Esophagus squamous epithelium (tissue), 5 donors: ENCODE measurements around the gene MOB3C. TPM values are rescaled to one million over a fixed set of nuclear protein-coding genes. Genes with fewer than 3 reads are reported as not detected.
A peak's percentile ranks its signal among the peaks of the same experiment; 100 is the strongest.
"Not testable (repeated sequence)": the region's sequence is repeated elsewhere in the genome, so short reads cannot be mapped to it uniquely, and the experiment has no call there.

Experiments used
- DNase-seq: peaks from one replicate; lab custom pipeline; 2025; lab: John Stamatoyannopoulos, UW
- H3K27ac ChIP-seq, 4 donors: fragments of 200-600 bp; sonication (generic); one replicate each; pipeline ENCODE4 v1.5.1; 2016 to 2019; ENCODE audit warnings: mild to moderate bottlenecking in 1 of 4
- H3K27me3 ChIP-seq, 4 donors: fragments of 200-600 bp; sonication (generic); 1 replicate in 3 of 4; 2 replicates in 1 of 4; pipeline versions ENCODE4 v1.5.1 to v1.6.0; 2017 to 2021; ENCODE audit warnings: antibody characterized with exemption in 1 of 4
- H3K36me3 ChIP-seq, 3 donors: fragments of 200-600 bp; sonication (generic); one replicate each; pipeline ENCODE4 v1.5.1; 2016 to 2019
- H3K4me1 ChIP-seq, 3 donors: fragments of 200-600 bp; sonication (generic); one replicate each; pipeline ENCODE4 v1.5.1; 2017 to 2019
- H3K4me3 ChIP-seq, 4 donors: fragments of 200-600 bp; sonication (generic); 1 replicate in 3 of 4; 2 replicates in 1 of 4; pipeline ENCODE4 v1.5.1; 2016 to 2019; ENCODE audit warnings: mild to moderate bottlenecking in 2 of 4, moderate library complexity in 1 of 4
- H3K9me3 ChIP-seq, 3 donors: fragments of 200-600 bp; sonication (generic); one replicate each; pipeline ENCODE4 v1.5.1; 2016 to 2019
- POLR2A ChIP-seq, 4 donors: fragments of 450-650 bp; IDR thresholded peaks; one replicate each; pipeline ENCODE4 v1.6.1; 2017; ENCODE audit warnings: antibody characterized with exemption in 4 of 4, mild to moderate bottlenecking in 4 of 4, moderate library complexity in 3 of 4
- WGBS, 2 donors: methylation state at CpG; one replicate each; pipeline ENCODE4 v1.1.5; 2018; 5-methylcytosine and 5-hydroxymethylcytosine counted together
- intact Hi-C: fragments of 100-400 bp; cut with DNase I; formaldehyde crosslinking; loops from one replicate; pipeline ENCODE4 v1.15.0; 2022
- total RNA-seq, 4 donors: library from RNA; depleted of rRNA; stranded (reverse); fragments of >200 nt; gene quantifications; one replicate each; pipeline ENCODE4 v1.1.0, GENCODE V29; 2016
- TF ChIP-seq, protein P1 (sequence below), 6 experiments: fragments of 450-650 bp in 4 of 6; fragments of 200-600 bp in 2 of 6; sonication (generic) in 2 of 6; IDR thresholded peaks; one replicate each; pipeline ENCODE4 v1.5.1; 2016 to 2019; ENCODE audit warnings: antibody characterized with exemption in 6 of 6, mild to moderate bottlenecking in 4 of 6, moderate library complexity in 4 of 6
- donor health status: DM: yes; HTN: yes; CAD: no.

Gene MOB3C
- 10 to 100 TPM; 12.0 to 29.3 (median 18.7) TPM for total RNA-seq

DNA sequence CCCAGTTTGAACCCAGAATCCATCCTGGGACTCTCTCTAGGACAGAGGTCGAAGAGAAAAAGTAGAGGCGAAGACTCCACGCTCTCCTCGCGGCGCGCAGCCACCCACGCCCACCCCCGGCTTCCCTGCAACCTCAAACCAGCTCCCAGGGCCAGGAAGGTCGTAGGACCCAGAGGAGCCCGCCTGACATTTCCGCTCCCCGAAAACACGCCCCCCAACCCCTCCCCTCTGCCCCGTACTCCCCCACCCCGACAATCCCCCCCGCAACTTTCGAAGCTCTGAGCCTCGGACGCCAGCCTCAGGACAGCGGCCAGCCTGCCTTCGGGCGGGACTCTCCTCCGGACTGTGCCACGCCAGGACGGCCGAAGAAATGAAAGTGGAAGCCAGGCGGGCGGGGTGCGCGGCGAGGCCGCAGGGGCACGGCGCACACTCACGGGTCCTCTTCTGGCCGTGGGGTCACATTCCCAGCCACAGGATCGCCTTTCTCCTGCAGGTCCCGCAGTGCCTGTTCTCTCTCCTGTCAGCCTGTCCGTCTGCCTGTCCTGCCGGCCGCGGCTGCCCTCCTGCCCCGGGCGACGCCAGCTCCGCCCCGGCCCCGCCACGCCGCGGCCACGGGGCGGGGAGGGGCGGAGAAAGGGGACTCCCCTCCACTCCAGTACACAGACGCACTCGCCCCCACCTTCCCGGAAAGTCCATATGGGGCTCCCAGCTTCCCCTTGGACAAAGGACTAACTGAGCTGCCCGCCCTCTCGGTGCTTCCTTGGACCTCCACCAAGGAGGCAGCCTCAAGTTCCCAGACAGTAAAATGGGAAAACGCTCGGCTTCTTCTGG is at the start of gene MOB3C:
Gene MOB3C (minus strand): TSS at position 535 of the 831 bp plus-strand sequence. CDS start 3,490 bp downstream, outside the sequence.
- H3K4me3 ChIP-seq, result peak within 1 kb of the TSS; percentile 66 to 90 (median 86)
- peaks cover 46 to 56% (median 49%) of the 10 kb centered on the region in 3 donors for H3K4me1 ChIP-seq
- H3K36me3 ChIP-seq, result peaks cover 0 to 13% (median 0%) of the 10 kb centered on the region in 3 donors
- 0% methylated on average over 2 of the region's 62 CpGs for WGBS, 2 donors
- TF ChIP-seq, protein P1, sequence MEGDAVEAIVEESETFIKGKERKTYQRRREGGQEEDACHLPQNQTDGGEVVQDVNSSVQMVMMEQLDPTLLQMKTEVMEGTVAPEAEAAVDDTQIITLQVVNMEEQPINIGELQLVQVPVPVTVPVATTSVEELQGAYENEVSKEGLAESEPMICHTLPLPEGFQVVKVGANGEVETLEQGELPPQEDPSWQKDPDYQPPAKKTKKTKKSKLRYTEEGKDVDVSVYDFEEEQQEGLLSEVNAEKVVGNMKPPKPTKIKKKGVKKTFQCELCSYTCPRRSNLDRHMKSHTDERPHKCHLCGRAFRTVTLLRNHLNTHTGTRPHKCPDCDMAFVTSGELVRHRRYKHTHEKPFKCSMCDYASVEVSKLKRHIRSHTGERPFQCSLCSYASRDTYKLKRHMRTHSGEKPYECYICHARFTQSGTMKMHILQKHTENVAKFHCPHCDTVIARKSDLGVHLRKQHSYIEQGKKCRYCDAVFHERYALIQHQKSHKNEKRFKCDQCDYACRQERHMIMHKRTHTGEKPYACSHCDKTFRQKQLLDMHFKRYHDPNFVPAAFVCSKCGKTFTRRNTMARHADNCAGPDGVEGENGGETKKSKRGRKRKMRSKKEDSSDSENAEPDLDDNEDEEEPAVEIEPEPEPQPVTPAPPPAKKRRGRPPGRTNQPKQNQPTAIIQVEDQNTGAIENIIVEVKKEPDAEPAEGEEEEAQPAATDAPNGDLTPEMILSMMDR (IDR thresholded peaks at IDR 0.05), result no peak
- peak in 2 of 4 donors; percentile 67 to 78 for TF ChIP-seq POLR2A (IDR thresholded peaks at IDR 0.05)
- peak; percentile 17 for DNase-seq
- peak within 1 kb of the TSS; percentile 91 to 98 (median 96) for H3K27ac ChIP-seq
- H3K9me3 ChIP-seq, result no peaks in the 10 kb centered on the region
- no peaks in the 10 kb centered on the region for H3K27me3 ChIP-seq
- intact Hi-C loops, result no loop called here

DNA sequence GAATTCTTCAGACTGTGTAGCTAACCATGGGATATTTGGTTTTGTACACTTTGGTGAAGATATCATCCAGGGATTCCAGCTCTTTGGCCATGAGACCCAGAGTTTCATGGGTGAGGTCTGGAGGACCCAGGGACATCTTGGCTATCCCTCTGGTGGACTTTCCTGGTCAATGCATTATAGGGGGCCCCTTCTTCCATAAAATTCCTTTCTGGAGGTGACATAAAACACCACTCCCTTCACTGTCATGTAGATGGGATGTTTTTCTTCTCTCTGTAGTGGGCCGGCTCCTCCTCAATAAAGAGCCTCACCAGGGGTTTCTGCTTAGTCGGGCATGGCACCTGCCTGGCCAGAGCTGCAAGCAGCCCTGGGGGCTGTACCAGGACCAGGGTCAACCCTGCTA is 49.4 kb upstream of the MOB3C start:
- Histone ChIP-seq H3K4me1 (peaks cover 12 to 33% (median 24%) of the 10 kb centered on the region in 3 donors), H3K27me3 (no peaks in the 10 kb centered on the region), H3K36me3 (peaks cover 0 to 48% (median 13%) of the 10 kb centered on the region in 3 donors), H3K4me3 (no peak overlapping the region), H3K27ac (no peak overlapping the region), H3K9me3 (no peaks in the 10 kb centered on the region)
- WGBS, 2 donors, result 93% methylated on average over 2 of the region's 2 CpGs; no CpG with 5 or more reads in 1 of the 2 donors
- DNase-seq, result no peak
- intact Hi-C loops, result no loop called here
- TF ChIP-seq, protein P1 (IDR thresholded peaks at IDR 0.05), result no peak
- TF ChIP-seq POLR2A (IDR thresholded peaks at IDR 0.05), result no peak

DNA sequence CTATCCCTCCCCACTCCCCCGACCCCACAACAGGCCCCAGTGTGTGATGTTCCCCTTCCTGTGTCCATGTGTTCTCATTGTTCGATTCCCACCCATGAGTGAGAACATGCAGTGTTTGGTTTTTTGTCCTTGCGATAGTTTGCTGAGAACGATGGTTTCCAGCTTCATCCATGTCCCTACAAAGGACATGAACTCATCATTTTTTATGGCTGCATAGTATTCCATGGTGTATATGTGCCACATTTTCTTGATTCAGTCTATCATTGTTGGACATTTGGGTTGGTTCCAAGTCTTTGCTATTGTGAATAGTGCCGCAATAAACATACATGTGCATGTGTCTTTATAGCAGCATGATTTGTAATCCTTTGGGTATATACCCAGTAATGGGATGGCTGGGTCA is 46.3 kb upstream of the MOB3C start:
- H3K27ac ChIP-seq, H3K27me3 ChIP-seq, DNase-seq, H3K9me3 ChIP-seq, H3K4me3 ChIP-seq, intact Hi-C loops: not testable (repeated sequence)
- H3K4me1 ChIP-seq, result peaks cover 12 to 26% (median 20%) of the 10 kb centered on the region in 3 donors
- WGBS, 2 donors, result 90 to 92% methylated on average over 4 of the region's 5 CpGs
- H3K36me3 ChIP-seq, result peaks cover 0 to 75% (median 13%) of the 10 kb centered on the region in 3 donors

DNA sequence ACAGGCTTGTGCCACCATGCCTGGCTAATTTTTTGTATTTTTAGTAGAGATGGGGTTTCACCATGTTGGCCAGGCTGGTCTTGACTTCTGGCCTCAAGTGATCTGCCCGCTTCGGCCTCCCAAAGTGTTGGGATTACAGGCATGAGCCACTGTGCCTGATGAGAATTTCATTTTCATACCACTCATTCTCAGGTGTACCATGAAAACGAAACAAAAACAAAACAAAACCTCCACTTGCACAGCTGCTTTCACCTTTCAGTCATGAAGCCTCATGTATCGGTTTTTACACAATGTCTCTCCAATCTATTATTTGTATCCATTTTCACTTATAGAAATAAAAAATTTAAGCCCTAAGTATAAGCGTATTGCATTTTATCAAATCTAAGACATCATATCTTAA is 43.5 kb upstream of the MOB3C start:
- intact Hi-C loops, DNase-seq, H3K9me3 ChIP-seq, H3K4me1 ChIP-seq, H3K27me3 ChIP-seq, H3K27ac ChIP-seq, H3K4me3 ChIP-seq: not testable (repeated sequence)
- peaks cover 0 to 95% (median 21%) of the 10 kb centered on the region in 3 donors for H3K36me3 ChIP-seq
- 83 to 86% methylated on average over 5 of the region's 5 CpGs for WGBS, 2 donors

DNA sequence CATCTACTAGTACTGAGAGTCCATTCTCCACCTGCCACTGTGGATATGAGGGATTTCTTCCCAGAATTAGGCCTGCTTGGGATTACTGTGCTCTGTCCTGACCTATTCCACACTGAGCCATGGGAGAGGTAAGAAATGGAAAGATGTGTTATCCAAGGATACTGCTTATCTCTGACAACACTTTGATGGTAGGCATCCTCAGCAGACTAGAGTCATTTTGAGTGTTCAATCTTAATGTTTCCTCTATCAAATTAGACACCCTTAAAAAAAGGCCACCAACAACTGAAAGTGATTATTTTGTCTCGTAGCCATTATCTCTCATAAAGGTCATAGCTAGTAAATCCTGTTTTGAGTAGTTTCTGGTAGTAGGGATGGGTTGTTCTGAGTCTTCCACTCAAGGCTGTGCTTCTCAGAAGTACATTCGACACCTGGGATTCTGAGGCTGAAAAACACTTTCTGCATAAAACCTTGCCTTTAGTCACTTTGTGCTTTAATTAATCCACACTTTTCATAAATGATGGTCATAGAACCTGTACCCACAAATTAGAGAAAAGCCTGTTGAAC is 42.8 kb upstream of the MOB3C start:
- DNase-seq, result no peak
- H3K4me3 ChIP-seq, result no peak overlapping the region
- H3K27ac ChIP-seq, result no peak overlapping the region
- H3K4me1 ChIP-seq, result no peaks in the 10 kb centered on the region
- no peaks in the 10 kb centered on the region for H3K9me3 ChIP-seq
- 86% methylated on average over 2 of the region's 2 CpGs for WGBS, 2 donors
- TF ChIP-seq POLR2A (IDR thresholded peaks at IDR 0.05), result no peak
- TF ChIP-seq, protein P1 (IDR thresholded peaks at IDR 0.05), result no peak
- intact Hi-C loops, result no loop called here
- no peaks in the 10 kb centered on the region for H3K27me3 ChIP-seq
- H3K36me3 ChIP-seq, result peaks cover 0 to 95% (median 17%) of the 10 kb centered on the region in 3 donors

DNA sequence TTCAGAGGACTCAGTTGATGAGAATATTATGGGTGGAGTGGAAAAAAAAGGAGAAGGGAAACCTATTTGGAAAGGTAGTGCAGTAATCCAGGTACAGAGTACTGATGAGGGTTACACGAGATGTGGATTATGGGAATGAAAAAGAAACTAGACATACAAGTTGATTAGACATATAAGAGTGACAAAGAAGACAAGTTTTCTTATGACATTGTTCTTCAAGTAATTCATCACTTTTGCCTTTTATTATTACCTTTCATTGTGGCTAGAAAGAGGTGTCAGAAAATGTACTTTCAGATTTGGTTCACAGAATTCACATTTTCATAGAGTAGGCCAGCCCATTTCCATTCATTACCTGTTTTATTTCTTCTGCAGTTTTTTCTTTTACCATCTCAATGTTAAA is 41.2 kb upstream of the MOB3C start:
- 71 to 75% methylated on average over 1 of the region's 1 CpG for WGBS, 2 donors
- peaks cover 0 to 96% (median 8%) of the 10 kb centered on the region in 3 donors for H3K36me3 ChIP-seq
- H3K27ac ChIP-seq, result peak overlapping the region in 1 of 4 donors; percentile 6
- intact Hi-C loops, result no loop called here
- no peak overlapping the region for H3K4me3 ChIP-seq
- TF ChIP-seq POLR2A (IDR thresholded peaks at IDR 0.05), result no peak
- TF ChIP-seq, protein P1 (IDR thresholded peaks at IDR 0.05), result no peak
- DNase-seq, result no peak
- H3K27me3 ChIP-seq, result no peaks in the 10 kb centered on the region
- H3K9me3 ChIP-seq, result no peaks in the 10 kb centered on the region
- H3K4me1 ChIP-seq, result peaks cover 0 to 13% (median 0%) of the 10 kb centered on the region in 3 donors
